ENCODE data around the gene GDPGP1.
A peak's percentile ranks its signal among the peaks of the same experiment; 100 is the strongest.
"Not testable (repeated sequence)": the region's sequence is repeated elsewhere in the genome, so short reads cannot be mapped to it uniquely, and the experiment has no call there.

The GDPGP1 gene

DNA sequence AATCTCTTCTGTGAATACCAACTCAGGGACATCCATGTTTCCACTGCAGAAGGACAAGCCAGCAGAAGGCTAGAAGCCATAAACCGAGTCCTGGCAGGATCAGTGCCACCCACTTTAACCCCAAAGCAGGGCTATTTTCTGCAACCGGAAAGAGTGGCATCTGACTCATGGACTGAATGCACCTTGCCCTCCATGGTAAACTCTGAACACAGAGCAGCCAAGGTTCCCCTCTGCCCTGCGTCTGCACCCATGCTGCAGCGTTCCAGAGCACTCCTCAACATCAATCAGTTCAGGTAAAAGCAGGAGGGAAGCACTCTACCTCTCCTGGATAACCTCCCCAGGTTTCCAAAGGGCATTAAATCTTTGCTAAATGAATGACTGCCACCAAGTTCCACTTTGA lies 30.7 kb downstream of the GDPGP1 start:
- DNase-seq = peak; percentile 66

DNA sequence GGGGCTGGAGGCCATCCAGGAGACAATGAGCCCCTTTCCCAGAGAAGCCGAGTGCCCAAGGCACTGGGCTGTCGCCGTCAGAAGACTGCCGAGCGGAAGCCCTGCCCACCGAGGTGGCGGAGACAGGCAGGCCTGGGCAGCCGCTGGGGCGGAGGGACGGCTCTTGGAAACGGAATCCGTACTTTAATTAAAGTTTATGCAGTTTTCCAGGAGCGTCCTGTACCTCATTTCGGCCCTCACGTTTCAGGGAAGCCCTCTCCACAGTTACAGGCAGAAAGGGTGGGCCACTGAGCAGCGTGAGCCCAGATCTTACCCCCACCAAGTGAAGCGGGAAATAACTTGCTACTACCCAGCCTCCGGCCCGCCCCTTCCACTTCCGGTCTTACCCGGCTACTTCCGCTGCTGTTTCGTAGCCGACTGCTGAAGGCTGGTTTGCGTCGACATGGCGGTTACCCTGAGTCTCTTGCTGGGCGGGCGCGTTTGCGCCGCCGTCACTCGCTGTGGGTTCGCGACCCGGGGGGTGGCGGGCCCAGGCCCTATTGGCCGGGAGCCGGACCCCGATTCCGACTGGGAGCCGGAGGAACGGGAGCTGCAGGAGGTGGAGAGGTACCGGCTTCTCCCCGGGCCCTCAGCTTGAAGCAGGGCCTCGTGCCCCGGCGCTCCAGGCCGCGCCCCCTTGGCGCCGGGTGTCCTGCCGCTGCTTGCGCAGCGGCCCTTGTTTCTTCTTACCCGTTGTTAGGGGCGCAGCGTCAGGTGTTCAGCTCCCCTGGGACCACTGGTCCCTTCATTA lies 31.5 kb downstream of the GDPGP1 start, which contains the start of gene NGRN:
NGRN (plus strand) TSS at position 402 of the 790 bp plus-strand sequence; CDS start at position 443, 41 bp downstream.
- DNase-seq = peak; percentile 96

DNA sequence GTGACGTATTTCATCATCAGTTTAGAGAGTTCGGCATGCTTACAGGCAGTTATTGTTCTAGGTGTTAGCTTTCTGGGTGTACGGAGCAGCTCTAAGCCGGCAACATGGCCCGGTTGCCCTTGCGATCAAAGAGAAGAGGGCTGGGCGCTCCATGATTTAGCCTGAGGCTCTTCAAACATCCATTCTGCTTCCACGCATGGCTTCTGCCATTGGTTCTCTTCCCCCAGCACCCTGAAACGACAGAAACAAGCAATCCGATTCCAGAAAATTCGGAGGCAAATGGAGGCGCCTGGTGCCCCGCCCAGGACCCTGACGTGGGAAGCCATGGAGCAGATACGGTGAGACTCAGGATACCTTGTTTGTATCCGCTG lies 32.0 kb downstream of the GDPGP1 start:
- no peak for DNase-seq

- no peak for DNase-seq
Measured at GRCh38 chr15:90266485-90266884, 32.5 kb downstream of the GDPGP1 start.

DNA sequence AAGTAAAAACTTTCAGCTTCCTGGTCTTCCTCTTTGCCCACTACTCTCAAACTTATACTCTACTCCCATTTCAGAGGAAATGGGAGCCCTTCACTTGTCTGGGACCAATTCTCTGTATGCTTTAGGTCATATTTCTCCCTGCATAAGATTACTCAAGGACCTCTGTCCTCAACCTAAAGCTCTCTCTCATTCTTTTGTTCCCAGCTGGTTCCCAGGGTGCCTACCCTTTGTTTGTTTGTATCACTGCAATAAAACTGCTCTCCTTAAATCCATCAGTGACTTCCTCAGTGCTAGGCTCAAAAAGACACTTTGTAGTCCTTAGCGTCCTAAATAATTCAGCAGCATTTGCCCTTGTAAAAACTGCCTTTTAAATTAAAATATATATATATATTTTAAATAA lies 34.4 kb downstream of the GDPGP1 start:
- no peak for DNase-seq

- no peak for DNase-seq
Measured at GRCh38 chr15:90270502-90271150, 36.6 kb downstream of the GDPGP1 start.

GRCh38 chr15:90271459-90272166 lies 37.6 kb downstream of the GDPGP1 start:
- DNase-seq = no peak

DNA sequence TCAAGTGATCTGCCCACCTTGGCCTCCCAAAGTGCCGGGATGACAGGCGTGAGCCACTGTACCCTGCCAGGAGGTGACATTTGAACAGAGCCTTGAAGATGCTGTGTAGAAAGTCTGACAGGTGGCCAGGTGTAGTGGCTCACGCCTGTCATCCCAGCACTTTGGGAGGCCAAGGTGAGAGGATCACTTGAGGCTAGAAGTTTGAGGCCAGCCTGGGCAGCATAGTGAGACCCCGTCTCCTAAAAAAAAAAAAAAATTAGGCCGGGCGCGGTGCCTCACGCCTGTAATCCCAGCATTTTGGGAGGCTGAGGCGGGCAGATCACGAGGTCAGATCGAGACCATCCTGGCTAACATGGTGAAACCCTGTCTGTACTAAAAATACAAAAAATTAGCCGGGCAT lies 44.5 kb downstream of the GDPGP1 start:
- peak; percentile 21 for DNase-seq

DNA sequence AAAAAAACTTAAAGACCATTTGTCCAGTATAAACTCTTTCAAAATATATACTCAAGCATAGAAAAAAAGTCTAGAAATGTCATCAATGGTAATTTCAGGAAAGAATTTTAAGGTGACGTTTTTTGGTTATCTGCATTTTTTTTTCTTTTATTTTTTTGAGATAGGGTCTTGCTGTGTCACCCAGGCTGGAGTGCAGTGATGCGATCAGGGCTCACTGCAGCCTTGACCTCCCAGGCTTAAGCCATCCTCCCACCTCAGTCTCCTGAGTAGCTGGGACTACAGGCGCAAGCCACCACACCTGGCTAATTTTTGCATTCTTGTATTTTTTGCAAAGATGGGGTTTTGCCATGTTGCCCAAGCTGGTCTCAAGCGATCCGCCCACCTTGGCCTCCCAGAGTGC lies 46.7 kb downstream of the GDPGP1 start:
- not testable (repeated sequence) for DNase-seq

GRCh38 chr15:90281637-90282036 lies 47.6 kb downstream of the GDPGP1 start:
- not testable (repeated sequence) for DNase-seq

DNA sequence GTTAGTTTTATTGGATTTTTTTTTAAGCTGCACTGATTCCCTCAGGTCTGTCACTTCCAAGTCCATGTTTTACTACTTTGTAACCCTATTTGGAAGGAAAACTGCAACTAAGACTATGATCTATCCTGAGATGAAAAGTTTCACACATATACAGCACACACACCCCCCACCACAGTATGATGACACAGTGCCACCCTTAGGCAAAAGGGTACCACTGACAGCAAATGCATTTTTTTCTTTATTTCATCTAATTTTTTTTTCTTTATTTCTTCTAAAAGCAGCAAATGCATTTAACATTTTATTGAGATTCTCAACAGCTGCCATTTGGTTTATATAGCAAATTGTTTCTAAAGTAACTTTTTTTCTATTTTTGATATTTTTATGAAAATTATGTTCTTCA lies 52.7 kb downstream of the GDPGP1 start:
- no peak for DNase-seq

GRCh38 chr15:90287101-90287500 lies 53.1 kb downstream of the GDPGP1 start:
- no peak for DNase-seq

GRCh38 chr15:90287946-90288345 lies 53.9 kb downstream of the GDPGP1 start:
- no peak for DNase-seq

DNA sequence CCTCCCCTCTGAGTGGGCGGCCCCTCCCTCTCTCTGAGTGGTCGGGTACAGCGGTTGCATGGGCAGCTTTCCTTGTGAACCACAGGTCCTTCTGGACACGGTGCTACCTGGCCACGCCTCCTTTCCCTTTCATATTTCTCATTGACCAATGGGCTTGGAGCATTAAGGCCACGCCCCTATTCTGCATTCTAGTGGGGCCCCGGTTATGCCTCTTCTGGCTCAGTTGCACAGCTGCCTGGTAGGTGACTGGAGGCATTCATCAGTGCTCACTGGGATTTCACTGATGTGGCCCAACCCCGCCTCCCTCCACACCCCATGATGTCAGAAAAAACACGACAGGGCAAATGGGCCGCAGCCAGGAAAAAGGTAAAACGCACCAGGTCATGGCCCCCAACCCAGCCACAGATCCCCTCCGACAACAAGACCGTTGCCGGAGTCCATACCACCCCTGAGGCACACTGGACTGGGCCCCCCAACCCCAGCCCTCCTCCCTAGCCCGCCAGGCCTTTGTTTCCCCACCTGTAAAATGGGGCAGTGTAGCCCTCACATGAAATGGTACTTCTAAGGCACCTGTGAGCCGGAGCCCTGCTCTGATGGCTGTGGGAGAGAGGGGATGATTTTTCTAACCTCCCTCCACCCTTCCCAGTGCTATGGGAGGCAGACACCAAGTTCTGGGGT lies 57.8 kb downstream of the GDPGP1 start:
- no peak for DNase-seq

GRCh38 chr15:90293040-90293810 lies 59.2 kb downstream of the GDPGP1 start:
- peak; percentile 88 for DNase-seq

GRCh38 chr15:90294159-90294558 lies 60.1 kb downstream of the GDPGP1 start:
- DNase-seq = no peak

DNA sequence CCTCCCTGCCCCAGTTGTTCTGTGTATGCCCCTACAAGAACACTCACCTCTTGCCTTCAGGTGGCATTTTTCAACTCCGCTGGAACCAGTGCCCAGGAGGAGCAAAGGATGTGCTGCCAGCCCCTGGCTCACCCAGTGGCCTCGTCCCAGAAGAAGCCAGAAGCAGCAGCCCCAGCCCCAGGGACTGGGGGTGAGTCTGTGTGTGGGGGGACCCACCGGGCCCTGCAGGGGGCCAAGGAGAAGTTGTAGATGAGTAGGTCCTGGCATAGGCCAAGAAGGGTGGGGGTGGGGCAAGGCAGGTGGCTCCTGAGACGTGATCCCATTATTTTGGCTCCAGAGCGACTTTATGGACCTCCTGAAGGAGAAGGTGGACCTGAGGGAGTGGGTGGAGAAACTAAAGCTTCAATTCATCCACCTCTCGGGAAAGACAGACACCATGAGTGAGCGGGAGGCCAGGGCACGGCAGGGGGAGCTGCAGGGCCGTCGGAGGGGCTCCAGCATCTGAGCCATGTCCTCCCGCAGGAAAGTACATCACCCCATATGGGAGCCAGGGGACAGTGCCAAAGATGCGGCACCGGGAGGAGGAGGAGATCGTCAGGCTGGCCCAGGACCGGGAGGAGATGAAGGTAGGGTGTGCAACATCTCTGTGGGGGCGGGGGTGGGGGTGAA lies 60.7 kb downstream of the GDPGP1 start:
- no peak for DNase-seq

DNA sequence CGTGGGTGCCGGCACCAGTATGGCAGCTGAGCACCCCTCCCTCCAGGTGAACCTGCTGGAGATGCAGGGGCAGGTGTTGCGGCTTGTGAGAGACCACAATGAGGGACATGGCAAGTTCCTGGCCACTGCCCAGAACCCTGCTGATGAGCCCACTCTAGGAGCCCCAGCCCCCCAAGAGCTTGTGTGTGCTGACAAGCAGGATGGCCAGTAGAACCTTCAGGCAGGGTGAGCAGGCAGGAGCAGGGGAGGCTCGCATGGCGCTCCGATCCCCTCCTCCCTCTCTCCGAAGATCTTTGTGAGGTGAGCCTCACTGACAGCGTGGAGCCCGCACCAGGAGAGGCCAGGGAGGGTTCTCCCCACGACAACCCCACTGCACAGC lies 61.2 kb downstream of the GDPGP1 start:
- DNase-seq = no peak

All from activated CD8-positive, alpha-beta memory T cell treated with anti-CD3 and anti-CD28 coated beads for 24 hours (primary cell).